SK-N-MC (cell line): ENCODE results near the gene G6PD.

Source experiments
- EZH2 ChIP-seq: fragments of 200-600 bp; sonication (generic); IDR thresholded peaks from one replicate; pipeline ENCODE4 v1.6.1; 2017; ENCODE audit warnings: antibody characterized with exemption
- POLR2AphosphoS5 ChIP-seq: IDR thresholded peaks from 2 replicates; pipeline ENCODE4 v1.6.1; 2012; ENCODE audit warnings: mild to moderate bottlenecking, low read depth, low read length, borderline replicate concordance

DNA sequence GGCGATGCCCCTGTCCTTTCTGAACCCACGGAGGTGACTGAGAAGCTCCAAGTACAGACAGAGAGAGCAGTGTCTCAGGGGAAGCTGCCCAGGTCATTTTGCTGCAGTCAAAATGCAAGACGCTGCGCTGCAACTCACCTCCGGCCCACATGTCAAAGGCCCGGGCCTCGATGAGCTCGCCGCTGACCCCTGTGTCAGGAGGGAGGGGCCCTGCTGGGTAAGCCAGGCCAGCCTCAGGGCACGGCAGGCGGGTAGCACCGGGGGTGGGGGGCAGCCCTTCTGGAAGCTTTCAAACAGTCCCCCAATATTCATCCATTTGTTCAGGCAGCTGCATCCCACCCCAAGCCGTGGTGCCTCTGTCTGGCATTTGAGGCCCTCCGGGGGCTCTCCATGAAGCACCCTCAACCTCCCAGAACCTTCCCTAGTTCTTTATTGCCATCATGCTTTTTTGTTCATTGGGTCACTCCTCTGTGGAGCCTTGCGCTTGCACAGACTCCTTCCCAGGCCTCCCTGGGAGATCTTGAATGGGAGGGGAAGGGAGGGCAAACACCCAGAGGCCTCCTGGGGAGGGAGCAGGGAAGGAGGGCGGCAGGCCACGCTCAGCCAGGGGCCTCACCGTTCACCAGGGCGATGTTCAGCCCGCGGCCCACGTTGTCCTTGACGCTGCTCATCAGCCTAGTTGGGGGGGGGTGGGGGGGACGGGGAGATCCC, 38.8 kb downstream of the G6PD start:
- TF ChIP-seq POLR2AphosphoS5 = no peak
- no peak for TF ChIP-seq EZH2
